Activated CD8-positive, alpha-beta T cell treated with anti-CD3 and anti-CD28 coated beads, Interleukin-2, amount 10 ng/mL, durations not matched to agents 7 days and 5 days (primary cell): ENCODE results near the gene XDH. TPM values are rescaled to one million over a fixed set of nuclear protein-coding genes. Genes with fewer than 3 reads are reported as not detected.

Source experiments
- ATAC-seq: fragments of 150-1000 bp; cut with Tn5 transposase; one replicate; pipeline ENCODE4 v1.10.0; 2021; ENCODE audit warnings: moderate library complexity
- CTCF ChIA-PET: fragments of 350-600 bp; sonication (Branson Sonifier 250); formaldehyde crosslinking; loops from one replicate; lab custom pipeline; 2021; ENCODE audit warnings: antibody characterized with exemption; lab: Charles Lee
- POLR2A ChIA-PET: fragments of 350-600 bp; sonication (Branson Sonifier 250); formaldehyde crosslinking; loops from one replicate; lab custom pipeline; 2021; ENCODE audit warnings: antibody characterized with exemption; lab: Charles Lee
- DNase-seq: peaks from one replicate; pipeline ENCODE4 v3.0.0-alpha.2; 2020
- H3K27ac Mint-ChIP-seq: one replicate; pipeline ENCODE4 v1.8.0; 2021; ENCODE audit warnings: mild to moderate bottlenecking, mixed read lengths
- H3K27me3 Mint-ChIP-seq: one replicate; pipeline ENCODE4 v1.8.0; 2021; ENCODE audit warnings: low read depth, mixed read lengths
- H3K36me3 Mint-ChIP-seq: one replicate; pipeline ENCODE4 v1.8.0; 2021; ENCODE audit warnings: low read depth, mixed read lengths
- H3K4me1 Mint-ChIP-seq: one replicate; pipeline ENCODE4 v1.8.0; 2021; ENCODE audit warnings: low read depth, mixed read lengths
- H3K4me3 Mint-ChIP-seq: one replicate; pipeline ENCODE4 v1.8.0; 2021; ENCODE audit warnings: mild to moderate bottlenecking, mixed read lengths
- H3K9me3 Mint-ChIP-seq: one replicate; pipeline ENCODE4 v1.8.0; 2022; ENCODE audit warnings: mixed read lengths; ENCODE audit not compliant: insufficient read depth
- total RNA-seq, 2 experiments: library from RNA; stranded (reverse); gene quantifications; one replicate each; pipeline ENCODE4 v1.2.3, GENCODE V29; 2021

Gene XDH
- total RNA-seq, 2 experiments from 2014 or later = not detected

DNA sequence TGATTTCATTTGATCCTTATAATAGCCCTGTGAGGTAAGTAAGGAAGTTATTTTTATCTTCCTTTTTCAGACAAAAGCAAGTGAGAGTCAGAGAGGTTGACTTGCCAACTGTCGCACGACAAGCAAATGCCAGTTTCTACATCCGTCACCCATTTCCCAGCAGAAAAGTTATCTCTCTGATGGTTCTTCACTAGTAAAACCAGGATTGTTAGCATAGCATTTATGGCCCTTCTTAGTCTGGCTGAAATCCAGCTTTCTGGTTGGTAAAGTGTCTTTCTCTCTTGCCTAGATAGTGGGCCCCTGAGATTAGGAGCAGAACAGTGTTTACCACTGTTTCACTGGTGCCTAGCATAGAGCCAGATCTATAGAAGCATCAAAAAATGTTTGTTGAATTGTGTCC lies 7.1 kb upstream of the XDH start:
- Mint-ChIP-seq H3K4me3 (no peak overlapping the region), H3K9me3 (peaks cover 12% of the 10 kb centered on the region), H3K27me3 (peaks cover 2% of the 10 kb centered on the region), H3K27ac (no peak overlapping the region), H3K36me3 (no peaks in the 10 kb centered on the region), H3K4me1 (peaks cover under 1% of the 10 kb centered on the region)
- DNase-seq (no peak), ATAC-seq (no peak)
- POLR2A ChIA-PET = no interaction called here
- CTCF ChIA-PET = no interaction called here

DNA sequence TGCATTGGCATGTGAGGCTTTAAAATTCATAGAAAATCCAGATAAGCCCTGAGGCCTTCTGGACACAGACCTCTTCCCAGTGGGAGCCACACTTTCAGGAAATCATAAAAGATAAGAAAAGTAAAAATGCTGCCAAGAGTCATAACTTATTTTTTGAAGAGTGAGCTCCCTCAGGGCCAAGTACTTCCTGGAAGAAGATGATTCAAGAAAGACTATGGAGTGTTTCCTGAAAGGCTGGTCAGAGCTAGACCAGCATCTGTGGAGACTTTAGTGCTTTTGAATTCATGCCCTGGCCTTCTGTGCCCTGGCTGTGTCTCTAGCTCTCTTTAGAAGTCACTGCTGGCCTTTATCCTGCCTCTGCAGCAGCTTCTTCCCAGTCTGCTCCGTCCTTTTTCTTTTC lies 6.4 kb upstream of the XDH start:
- DNase-seq (no peak), ATAC-seq (no peak)
- Mint-ChIP-seq H3K36me3 (no peaks in the 10 kb centered on the region), H3K27me3 (peaks cover 2% of the 10 kb centered on the region), H3K4me3 (no peak overlapping the region), H3K4me1 (peaks cover 5% of the 10 kb centered on the region), H3K9me3 (peaks cover 12% of the 10 kb centered on the region), H3K27ac (no peak overlapping the region)
- POLR2A ChIA-PET = interaction anchor here (0.6 kb wide), 1 partner anchor 21 kb away, joined by 3 read pairs; no protein-coding TSS in a partner anchor
- CTCF ChIA-PET = no interaction called here

DNA sequence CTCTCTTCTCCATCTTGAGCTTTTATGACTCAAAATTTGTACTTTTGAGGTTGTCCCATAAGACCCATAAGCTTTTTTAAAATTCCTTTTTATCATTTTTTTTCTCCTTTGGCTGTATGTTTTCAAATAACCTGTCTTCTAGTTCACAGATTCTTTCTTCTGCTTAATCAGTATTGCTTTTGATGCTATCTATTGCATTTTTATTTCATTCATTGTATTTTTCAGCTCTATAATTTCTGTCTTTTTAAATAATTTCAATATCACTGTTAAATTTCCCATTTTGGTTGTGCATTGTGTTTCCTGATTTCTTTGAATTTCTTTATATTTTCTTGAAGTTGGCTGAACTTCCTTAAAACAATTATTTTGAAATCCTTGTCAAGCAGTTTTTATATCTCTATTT lies 4.8 kb upstream of the XDH start:
- Mint-ChIP-seq H3K27ac (no peak overlapping the region), H3K4me1 (peaks cover 5% of the 10 kb centered on the region), H3K36me3 (no peaks in the 10 kb centered on the region), H3K27me3 (peaks cover 4% of the 10 kb centered on the region), H3K4me3 (no peak overlapping the region), H3K9me3 (peaks cover 12% of the 10 kb centered on the region)
- ChIA-PET CTCF (interaction anchor here (1.3 kb wide), 1 partner anchor 249 kb away, joined by 3 read pairs; no protein-coding TSS in a partner anchor), POLR2A (no interaction called here)
- ATAC-seq (no peak), DNase-seq (no peak)

DNA sequence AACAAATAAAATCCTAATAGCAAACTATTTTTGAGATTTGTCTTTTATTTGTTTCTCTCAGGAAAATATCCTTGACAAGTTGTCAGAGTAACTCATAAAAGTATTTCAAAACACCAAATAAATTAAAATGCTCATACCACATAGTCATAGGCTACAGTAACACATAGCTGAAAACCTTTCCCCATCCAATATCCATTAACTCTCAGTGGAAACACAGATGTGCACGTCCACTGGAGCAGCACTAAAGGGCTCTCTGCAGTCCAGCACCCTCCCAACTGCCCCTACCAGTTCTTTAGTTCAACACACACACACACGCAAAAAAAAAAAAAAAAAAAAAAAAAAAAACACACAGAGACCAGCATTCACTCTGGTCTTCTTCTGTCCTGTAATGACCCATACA lies 879 bp upstream of the XDH start:
- peaks cover 14% of the 10 kb centered on the region for H3K27me3 Mint-ChIP-seq
- no peak overlapping the region for H3K4me3 Mint-ChIP-seq
- H3K9me3 Mint-ChIP-seq = peaks cover 11% of the 10 kb centered on the region
- H3K27ac Mint-ChIP-seq = no peak overlapping the region
- ChIA-PET POLR2A (no interaction called here), CTCF (interaction anchor here (1.3 kb wide), 1 partner anchor 108 kb away, joined by 3 read pairs; no protein-coding TSS in a partner anchor)
- ATAC-seq (no peak), DNase-seq (no peak)
- H3K4me1 Mint-ChIP-seq = peaks cover 5% of the 10 kb centered on the region
- H3K36me3 Mint-ChIP-seq = no peaks in the 10 kb centered on the region

DNA sequence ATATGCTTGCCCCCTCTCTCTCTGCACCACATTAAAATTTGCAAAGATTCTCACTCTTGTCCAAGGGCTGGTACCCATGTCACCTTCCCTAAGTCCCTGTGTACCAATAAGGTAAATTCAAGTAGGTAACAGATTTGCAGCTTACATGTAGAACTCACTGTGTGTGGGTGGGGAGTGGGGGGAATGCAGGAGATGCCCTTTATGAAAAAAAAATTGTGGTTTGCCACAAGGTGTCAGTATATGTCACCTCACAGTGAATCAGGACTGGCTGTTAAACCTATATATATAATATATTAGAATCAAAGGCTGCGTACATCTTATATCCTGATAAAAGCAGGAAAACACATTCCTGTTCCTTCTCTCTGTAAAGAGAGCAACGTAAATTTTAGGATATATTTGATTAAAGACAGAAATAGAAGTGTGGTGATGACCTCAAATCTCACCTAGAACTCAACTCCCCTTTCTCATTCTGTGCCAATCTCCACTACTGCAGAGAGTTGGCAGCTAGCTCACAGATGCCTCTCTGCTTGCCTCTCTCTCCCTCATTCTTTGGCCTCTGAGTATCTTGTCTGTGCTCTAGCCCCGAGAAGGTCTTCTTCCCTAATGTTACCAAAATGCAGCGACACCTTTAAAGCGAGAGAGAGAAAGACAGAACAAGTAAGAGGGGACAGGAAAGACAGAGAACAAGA lies 536 bp downstream of the XDH start:
- Mint-ChIP-seq H3K27ac (no peak overlapping the region), H3K27me3 (peaks cover 17% of the 10 kb centered on the region), H3K9me3 (peaks cover 3% of the 10 kb centered on the region), H3K4me1 (peaks cover 5% of the 10 kb centered on the region), H3K36me3 (no peaks in the 10 kb centered on the region), H3K4me3 (no peak overlapping the region)
- DNase-seq (no peak), ATAC-seq (no peak)
- ChIA-PET POLR2A (no interaction called here), CTCF (interaction anchor here (1.3 kb wide), 1 partner anchor 109 kb away, joined by 3 read pairs; no protein-coding TSS in a partner anchor)

DNA sequence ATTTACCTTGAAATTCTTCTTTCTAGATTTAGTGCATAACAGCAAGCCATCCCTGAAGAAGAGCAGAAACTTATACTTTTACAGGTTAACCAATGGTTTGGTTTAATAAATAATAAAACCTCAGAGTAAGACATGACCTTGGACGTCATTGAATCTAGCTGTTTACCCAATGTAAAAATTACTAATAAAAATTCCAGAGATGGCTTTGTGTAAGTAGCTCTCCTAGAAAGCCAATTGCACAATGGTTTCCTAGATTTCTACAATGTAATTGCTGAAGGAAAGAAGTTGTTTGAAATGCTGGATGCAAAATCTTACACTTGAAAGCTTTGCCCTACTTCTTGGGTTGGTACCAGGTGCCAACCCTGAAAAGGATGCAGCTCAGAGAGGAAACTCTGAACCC lies 1.5 kb downstream of the XDH start:
- Mint-ChIP-seq H3K9me3 (no peaks in the 10 kb centered on the region), H3K27me3 (peaks cover 20% of the 10 kb centered on the region), H3K27ac (no peak overlapping the region), H3K4me3 (no peak overlapping the region), H3K36me3 (no peaks in the 10 kb centered on the region), H3K4me1 (peaks cover 5% of the 10 kb centered on the region)
- ChIA-PET POLR2A (no interaction called here), CTCF (no interaction called here)
- DNase-seq (no peak), ATAC-seq (no peak)

DNA sequence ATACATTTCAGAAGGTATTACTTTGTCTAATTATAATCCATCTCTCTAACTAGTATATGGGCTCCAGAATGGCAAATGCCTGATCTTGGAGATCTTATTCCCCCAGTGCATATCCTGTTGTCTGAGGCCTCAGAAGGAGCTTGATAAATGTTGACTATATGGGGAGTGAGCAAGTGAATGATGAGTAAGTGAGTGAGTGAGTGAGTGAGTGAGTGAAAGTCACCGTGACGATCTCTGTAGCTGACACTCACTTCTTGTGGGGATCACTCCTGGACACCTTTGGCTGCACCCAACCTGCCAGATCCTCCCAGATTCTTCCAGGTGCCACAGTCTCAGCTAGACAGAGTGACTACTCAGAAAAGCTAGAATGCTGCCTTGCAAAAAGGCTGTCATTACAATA lies 2.8 kb downstream of the XDH start:
- ATAC-seq (no peak), DNase-seq (no peak)
- Mint-ChIP-seq H3K4me1 (peaks cover 5% of the 10 kb centered on the region), H3K36me3 (no peaks in the 10 kb centered on the region), H3K9me3 (no peaks in the 10 kb centered on the region), H3K4me3 (no peak overlapping the region), H3K27me3 (peaks cover 26% of the 10 kb centered on the region), H3K27ac (no peak overlapping the region)
- CTCF ChIA-PET = no interaction called here
- POLR2A ChIA-PET = interaction anchor here (0.6 kb wide), 1 partner anchor 10 kb away, joined by 3 read pairs; no protein-coding TSS in a partner anchor

DNA sequence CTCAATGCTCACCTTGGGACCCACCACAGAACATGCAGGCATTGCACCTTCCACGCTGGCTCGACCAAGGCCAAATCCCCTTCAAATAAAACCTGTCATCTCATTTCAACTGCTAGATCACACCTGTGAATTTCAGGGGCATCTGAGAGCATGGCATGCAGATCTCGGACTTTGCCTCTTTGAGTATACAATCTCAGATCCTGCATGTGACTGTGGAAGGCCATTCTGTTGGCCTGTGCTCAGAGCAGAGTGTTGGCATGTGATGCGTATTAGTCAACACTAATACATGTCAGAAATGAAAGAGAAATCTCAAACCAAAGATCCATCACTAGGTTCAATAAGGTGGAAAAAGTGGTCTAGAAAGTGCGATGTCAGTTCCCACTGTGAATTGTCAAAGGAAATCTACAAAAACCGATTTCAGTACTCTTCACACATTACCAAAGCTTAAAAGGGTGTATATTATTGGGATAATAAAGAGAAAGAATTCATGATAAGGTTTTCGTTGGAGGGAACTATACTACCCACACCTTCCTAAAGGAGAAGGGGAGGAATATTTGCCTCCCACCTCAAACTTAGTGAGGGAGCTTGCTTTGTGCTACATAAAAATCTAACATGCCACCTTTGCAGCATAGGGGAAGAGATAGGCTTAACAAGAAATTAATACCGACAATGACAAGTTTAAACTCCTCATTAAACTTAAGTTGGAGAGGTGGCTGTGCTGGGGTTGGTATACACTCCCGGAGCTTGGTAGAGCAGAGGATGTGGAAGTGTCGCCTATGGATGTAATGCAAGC lies 7.8 kb downstream of the XDH start:
- no peak for ATAC-seq
- Mint-ChIP-seq H3K4me3 (no peak overlapping the region), H3K4me1 (no peaks in the 10 kb centered on the region), H3K27me3 (peaks cover 18% of the 10 kb centered on the region), H3K36me3 (no peaks in the 10 kb centered on the region), H3K9me3 (no peaks in the 10 kb centered on the region), H3K27ac (no peak overlapping the region)
- DNase-seq = no peak
- ChIA-PET CTCF (no interaction called here), POLR2A (no interaction called here)

DNA sequence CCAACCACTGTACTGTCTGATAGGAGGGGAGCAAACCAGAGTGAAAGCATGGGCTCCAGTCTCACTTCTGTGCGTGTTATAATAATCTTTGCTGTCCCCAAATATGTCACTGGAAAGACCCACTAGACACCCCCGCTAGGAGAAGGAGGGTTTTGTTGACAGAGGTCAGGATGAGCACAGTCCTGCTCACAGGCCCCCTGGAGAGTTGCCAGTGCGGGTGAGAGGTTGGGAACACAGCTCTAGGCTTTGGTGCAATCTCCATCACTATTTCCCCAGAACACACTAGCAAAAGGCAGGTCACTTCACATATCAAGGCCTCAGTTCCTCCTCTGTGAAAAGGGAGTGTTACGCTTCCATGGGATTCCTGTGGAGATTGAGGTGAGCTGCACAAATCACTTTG lies 9.7 kb downstream of the XDH start:
- no peaks in the 10 kb centered on the region for H3K9me3 Mint-ChIP-seq
- no peaks in the 10 kb centered on the region for H3K4me1 Mint-ChIP-seq
- H3K4me3 Mint-ChIP-seq = no peak overlapping the region
- no peak for ATAC-seq
- H3K36me3 Mint-ChIP-seq = no peaks in the 10 kb centered on the region
- ChIA-PET CTCF (no interaction called here), POLR2A (no interaction called here)
- no peak overlapping the region for H3K27ac Mint-ChIP-seq
- peaks cover 14% of the 10 kb centered on the region for H3K27me3 Mint-ChIP-seq
- DNase-seq = no peak

DNA sequence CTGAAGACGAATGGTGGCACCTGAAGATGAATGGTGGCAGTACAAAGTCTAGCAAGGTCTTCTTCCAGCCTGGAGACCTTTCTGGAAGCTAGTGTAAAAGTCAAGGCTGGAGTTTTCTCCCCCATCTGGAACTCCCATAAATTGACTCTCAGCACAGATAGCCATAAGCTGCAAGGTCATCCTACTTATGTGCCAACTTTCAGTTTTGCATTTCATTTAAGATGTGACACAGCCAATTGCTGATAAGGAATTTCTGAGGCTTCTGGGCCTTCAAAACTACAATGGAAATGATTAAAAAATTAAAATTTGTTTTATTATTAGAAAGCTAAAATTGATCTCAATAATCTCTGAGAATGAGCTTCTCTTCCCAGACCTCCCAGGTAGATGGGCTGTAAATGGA lies 10.2 kb downstream of the XDH start:
- POLR2A ChIA-PET = no interaction called here
- H3K27ac Mint-ChIP-seq = no peak overlapping the region
- H3K27me3 Mint-ChIP-seq = peaks cover 12% of the 10 kb centered on the region
- H3K4me1 Mint-ChIP-seq = no peaks in the 10 kb centered on the region
- H3K9me3 Mint-ChIP-seq = no peaks in the 10 kb centered on the region
- ATAC-seq (no peak), DNase-seq (no peak)
- CTCF ChIA-PET = no interaction called here
- H3K4me3 Mint-ChIP-seq = no peak overlapping the region
- H3K36me3 Mint-ChIP-seq = no peaks in the 10 kb centered on the region

DNA sequence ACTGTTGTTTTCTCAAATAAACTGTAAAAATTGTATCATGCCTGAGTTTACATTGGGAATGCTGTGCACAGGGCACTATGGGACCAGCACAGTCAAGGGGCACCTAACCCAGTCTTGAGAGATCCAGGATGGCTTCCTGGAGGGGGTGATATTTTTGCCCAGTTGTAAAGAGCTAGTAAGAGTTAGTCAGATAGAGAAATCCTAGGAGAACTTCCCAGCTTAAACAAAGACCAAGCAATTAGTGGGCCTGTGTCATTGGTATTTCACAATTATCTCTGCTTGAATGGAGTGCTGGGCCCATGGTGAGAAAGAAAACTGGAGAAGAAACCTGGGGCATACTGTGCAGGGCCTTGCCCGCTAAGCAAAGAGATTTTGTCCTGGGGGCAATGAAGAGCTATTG lies 12.2 kb downstream of the XDH start:
- DNase-seq (no peak), ATAC-seq (no peak)
- peaks cover 5% of the 10 kb centered on the region for H3K27me3 Mint-ChIP-seq
- no peaks in the 10 kb centered on the region for H3K36me3 Mint-ChIP-seq
- POLR2A ChIA-PET = interaction anchor here (0.6 kb wide), 1 partner anchor 689 kb away, joined by 4 read pairs; no protein-coding TSS in a partner anchor
- no peak overlapping the region for H3K4me3 Mint-ChIP-seq
- CTCF ChIA-PET = no interaction called here
- no peak overlapping the region for H3K27ac Mint-ChIP-seq
- no peaks in the 10 kb centered on the region for H3K4me1 Mint-ChIP-seq
- H3K9me3 Mint-ChIP-seq = no peaks in the 10 kb centered on the region

DNA sequence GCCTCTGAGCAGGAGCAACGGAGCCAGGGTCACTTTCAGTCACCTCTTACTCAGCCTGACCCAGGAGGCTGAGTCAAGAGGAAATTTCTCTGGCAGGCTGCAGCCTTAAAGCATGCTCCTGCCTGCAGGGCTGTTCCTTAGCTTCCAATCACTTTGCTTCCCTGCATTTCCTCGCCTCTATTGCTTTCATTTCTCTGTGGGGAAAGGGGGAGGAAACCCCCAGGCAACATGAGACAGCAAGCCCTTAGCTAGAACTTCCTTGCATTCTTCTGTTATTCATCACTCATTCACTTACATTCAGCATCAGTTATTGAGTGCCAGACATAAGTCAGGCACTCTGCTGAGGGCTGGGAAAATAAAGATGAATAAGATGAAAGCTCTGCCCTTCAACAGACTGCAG lies 13.0 kb downstream of the XDH start:
- Mint-ChIP-seq H3K27ac (no peak overlapping the region), H3K27me3 (peaks cover 2% of the 10 kb centered on the region), H3K36me3 (no peaks in the 10 kb centered on the region), H3K9me3 (no peaks in the 10 kb centered on the region), H3K4me3 (no peak overlapping the region), H3K4me1 (no peaks in the 10 kb centered on the region)
- POLR2A ChIA-PET = interaction anchor here (0.6 to 0.8 kb wide), 2 partner anchors 10 to 688 kb away, joined by 3 to 4 read pairs; no protein-coding TSS in a partner anchor
- CTCF ChIA-PET = no interaction called here
- DNase-seq (no peak), ATAC-seq (no peak)
